Coronary artery (tissue), 2 donors: ENCODE results near the gene NAALAD2.
"Not testable (repeated sequence)": the region's sequence is repeated elsewhere in the genome, so short reads cannot be mapped to it uniquely, and the experiment has no call there.

ENCODE experiments used
- DNase-seq: peaks from one replicate; pipeline ENCODE4 v3.0.0-alpha.2; 2017; ENCODE audit warnings: low spot score
- H3K27ac ChIP-seq, 2 donors: fragments of 200-600 bp; sonication (generic); one replicate each; pipeline ENCODE4 v1.5.1; 2016 to 2019
- H3K4me3 ChIP-seq: fragments of 200-600 bp; sonication (generic); 2 replicates; pipeline ENCODE4 v1.5.1; 2016; ENCODE audit warnings: mild to moderate bottlenecking, moderate library complexity
- CTCF ChIP-seq: fragments of 200-600 bp; sonication (generic); IDR thresholded peaks from one replicate; pipeline ENCODE4 v1.5.1; 2019; ENCODE audit warnings: antibody characterized with exemption

The NAALAD2 gene

DNA sequence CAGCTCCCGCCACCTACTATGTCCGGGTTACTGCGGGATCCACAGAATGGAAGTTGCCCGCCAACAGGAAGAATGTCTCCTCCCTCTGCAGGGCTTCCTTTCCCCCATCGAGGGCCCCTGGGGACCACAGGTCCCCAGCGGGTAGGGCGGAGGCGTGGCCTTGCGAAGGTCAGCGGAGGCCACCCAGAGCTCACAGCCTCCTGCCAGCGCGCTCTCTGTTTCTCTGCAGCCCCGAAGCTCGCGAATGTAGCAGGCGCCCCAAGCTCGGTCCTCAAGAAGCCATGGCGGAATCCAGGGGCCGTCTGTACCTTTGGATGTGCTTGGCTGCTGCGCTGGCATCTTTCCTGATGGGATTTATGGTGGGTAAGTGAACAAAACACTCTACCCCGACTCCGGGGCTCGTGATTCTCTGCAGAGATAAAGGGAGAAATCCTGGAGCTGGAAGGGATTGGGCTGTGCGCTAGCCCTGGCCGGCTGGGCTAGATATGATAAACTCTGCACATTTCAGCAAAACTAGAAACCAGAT lies at the start of gene NAALAD2:
NAALAD2 (plus strand) TSS at position 186 of the 526 bp plus-strand sequence; CDS start at position 282, 96 bp downstream.
- DNase-seq: no peak
- no peak for TF ChIP-seq CTCF
- H3K27ac ChIP-seq: no peak within 1 kb of the TSS
- H3K4me3 ChIP-seq: peak within 1 kb of the TSS; percentile 72

- H3K4me3 ChIP-seq, DNase-seq, H3K27ac ChIP-seq: not testable (repeated sequence)
These were observed 48.8 kb upstream of the NAALAD2 start, which contains the start of gene UBTFL1 for GRCh38 chr11:90085650-90086049. Gene UBTFL1, plus strand, starts transcription at chr11:90085950. Its CDS starts 0 bp downstream, at chr11:90085950.

DNA sequence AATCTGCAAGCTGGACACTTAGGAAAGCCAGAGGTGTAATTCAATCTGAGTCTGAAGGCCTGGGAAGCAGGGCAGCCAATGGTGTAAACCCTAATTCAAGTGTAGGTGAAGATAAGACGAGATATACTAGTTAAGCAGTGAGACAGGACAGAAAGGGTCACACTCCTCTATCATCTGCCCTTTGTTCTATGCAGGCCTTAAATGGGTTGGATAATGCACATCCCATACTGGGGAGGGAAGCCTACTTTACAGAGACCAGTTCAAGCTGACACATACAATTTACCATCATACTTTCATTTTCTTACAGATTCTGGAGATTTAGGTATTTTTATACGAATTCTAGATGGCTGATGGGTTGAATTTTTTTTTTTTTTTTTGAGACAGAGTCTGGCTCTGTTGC lies 45.7 kb upstream of the NAALAD2 start:
- H3K4me3 ChIP-seq, DNase-seq, H3K27ac ChIP-seq: not testable (repeated sequence)

DNA sequence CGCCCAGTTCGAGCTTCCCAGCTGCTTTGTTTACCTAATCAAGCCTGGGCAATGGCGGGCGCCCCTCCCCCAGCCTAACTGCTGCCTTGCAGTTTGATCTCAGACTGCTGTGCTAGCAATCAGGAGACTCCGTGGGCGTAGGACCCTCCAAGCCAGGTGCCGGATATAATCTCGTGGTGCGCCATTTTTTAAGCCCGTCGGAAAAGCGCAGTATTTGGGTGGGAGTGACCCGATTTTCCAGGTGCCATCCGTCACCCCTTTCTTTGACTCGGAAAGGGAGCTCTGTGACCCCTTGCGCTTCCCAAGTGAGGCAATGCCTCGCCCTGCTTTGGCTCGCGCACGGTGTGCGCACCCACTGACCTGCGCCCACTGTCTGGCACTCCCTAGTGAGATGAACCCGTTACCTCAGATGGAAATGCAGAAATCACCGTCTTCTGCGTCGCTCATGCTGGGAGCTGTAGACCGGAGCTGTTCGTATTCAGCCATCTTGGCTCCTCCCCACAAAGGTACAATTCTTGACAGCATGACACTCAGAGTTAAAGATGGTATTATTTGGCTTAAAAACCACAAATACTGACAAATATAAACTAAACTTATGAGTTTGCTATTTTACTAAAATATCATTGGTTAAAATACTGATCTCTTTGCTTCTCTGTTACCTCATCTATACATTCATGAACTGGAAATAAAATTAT lies 39.1 kb upstream of the NAALAD2 start:
- not testable (repeated sequence) for H3K27ac ChIP-seq, DNase-seq, H3K4me3 ChIP-seq

- not testable (repeated sequence) for DNase-seq, H3K27ac ChIP-seq, H3K4me3 ChIP-seq
These were observed 36.2 kb upstream of the NAALAD2 start for GRCh38 chr11:90098261-90098660.

DNA sequence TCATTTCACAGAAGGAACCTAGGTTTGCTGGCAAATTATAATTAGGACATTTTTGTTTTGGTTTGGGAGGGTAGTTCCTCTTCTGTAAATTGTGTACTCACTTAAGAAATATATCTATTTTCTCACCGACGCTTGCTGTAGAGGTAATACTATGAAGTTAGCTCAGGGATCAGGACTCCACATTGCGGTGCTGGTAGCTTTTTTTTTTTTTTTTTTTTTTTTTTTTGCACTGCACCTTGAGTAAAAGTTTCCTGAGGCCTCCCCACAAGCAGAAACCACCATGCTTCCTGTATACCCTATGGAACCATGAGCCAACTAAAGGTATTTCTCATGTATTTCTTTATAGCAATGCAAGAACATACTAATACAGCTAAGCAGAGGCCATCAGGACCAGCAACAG lies 34.0 kb upstream of the NAALAD2 start:
- TF ChIP-seq CTCF: no peak
- no peak overlapping the region for H3K4me3 ChIP-seq
- no peak overlapping the region for H3K27ac ChIP-seq
- DNase-seq: no peak

DNA sequence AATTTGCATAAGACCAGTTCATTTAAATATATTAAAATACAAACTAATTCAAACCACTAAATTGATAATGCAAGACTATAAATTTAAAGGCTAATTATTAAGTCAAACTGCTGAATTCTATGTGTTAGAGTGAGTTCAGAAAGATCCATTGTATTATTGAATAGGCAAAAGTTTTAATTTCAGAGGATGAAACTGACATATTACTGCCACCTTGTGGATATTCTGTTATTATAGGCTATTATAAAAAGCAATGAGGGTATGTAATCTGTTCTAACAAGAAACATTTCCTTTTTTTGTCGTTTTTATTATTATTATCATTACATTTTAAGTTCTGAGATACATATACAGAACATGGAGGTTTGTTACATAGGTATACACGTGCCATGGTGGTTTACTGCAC lies 20.9 kb upstream of the NAALAD2 start:
- Histone ChIP-seq H3K27ac (no peak overlapping the region), H3K4me3 (no peak overlapping the region)
- DNase-seq: no peak
- no peak for TF ChIP-seq CTCF

DNA sequence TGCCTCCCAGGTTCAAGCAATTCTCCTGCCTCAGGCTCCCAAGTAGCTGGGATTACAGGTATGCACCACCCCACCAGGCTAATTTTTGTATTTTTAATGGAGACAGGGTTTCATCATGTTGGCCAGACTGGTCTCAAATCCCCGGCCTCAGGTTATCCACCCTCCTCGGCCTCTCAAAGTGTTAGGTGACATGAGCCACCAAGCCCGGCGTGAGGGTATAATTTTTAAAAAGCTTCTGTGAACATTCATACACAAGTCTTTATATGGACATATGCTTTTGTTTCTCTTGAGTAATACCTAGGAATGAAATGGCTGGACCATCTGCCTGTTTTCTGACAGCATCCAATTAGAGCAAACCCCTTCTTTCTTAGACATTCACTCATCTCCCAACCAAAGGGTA lies 14.3 kb upstream of the NAALAD2 start:
- Histone ChIP-seq H3K4me3 (no peak overlapping the region), H3K27ac (no peak overlapping the region)
- no peak for TF ChIP-seq CTCF
- no peak for DNase-seq

DNA sequence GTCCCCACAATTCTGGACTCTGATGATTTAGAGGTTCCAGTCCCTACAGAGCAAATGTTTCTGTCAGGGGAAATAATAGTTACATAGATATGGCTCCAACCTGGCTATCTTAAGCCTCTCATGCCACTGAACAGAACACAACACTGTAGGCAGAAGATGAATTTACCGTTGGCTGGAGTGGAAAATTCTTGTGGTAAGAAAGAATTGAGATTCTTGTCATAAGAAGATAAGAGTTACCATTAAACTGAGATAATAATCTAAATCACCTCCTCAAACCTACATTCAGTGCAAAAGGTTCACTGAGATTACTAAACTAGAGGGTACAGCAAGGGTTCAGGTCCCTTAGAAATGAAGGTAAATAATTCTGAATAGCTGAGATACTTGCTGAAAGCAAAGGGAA lies 10.1 kb upstream of the NAALAD2 start:
- no peak for TF ChIP-seq CTCF
- Histone ChIP-seq H3K4me3 (no peak overlapping the region), H3K27ac (no peak overlapping the region)
- DNase-seq: no peak
